CD4-positive, alpha-beta T cell (primary cell): ENCODE data around the gene KCNN3. TPM values are rescaled to one million over a fixed set of nuclear protein-coding genes. Genes with fewer than 3 reads are reported as not detected.

ENCODE experiments used
- ATAC-seq: fragments of 200-7000 bp; cut with Tn5 transposase; one replicate; pipeline ENCODE4 v1.10.0; 2022; ENCODE audit warnings: mild to moderate bottlenecking; ENCODE audit not compliant: poor library complexity
- CTCF ChIA-PET: fragments of 350-600 bp; sonication (Branson Sonifier 250); formaldehyde crosslinking; loops from one replicate; lab custom pipeline; 2021; ENCODE audit warnings: antibody characterized with exemption, inconsistent platforms; lab: Charles Lee
- POLR2A ChIA-PET: fragments of 350-600 bp; sonication (Branson Sonifier 250); formaldehyde crosslinking; loops from one replicate; lab custom pipeline; 2021; ENCODE audit warnings: antibody characterized with exemption, inconsistent platforms; lab: Charles Lee
- DNase-seq, 14 experiments: peaks; one replicate each; pipeline ENCODE4 v3.0.0-alpha.2; 2013 to 2020; ENCODE audit warnings: mixed read lengths in 2 of 14
- H3K27ac ChIP-seq, 2 donors: one replicate each; pipeline versions ENCODE4 v1.5.1 to v1.7.0; 2013; ENCODE audit warnings: low read length in 2 of 2, low read depth in 1 of 2, mild to moderate bottlenecking in 1 of 2
- H3K27me3 ChIP-seq, 2 experiments: 1 replicate in 1 of 2; 2 replicates in 1 of 2; pipeline versions ENCODE4 v1.6.1 to v1.7.0; 2013; ENCODE audit warnings: low read length in 2 of 2, control low read depth in 1 of 2, mild to moderate bottlenecking in 1 of 2, moderate library complexity in 1 of 2; ENCODE audit not compliant: insufficient read depth in 2 of 2, control insufficient read depth in 1 of 2
- H3K36me3 ChIP-seq: one replicate; pipeline ENCODE4 v1.6.1; 2013; ENCODE audit warnings: low read length, control low read depth; ENCODE audit not compliant: insufficient read depth
- H3K4me1 ChIP-seq: one replicate; pipeline ENCODE4 v1.6.1; 2013; ENCODE audit warnings: low read length, control low read depth; ENCODE audit not compliant: insufficient read depth
- H3K4me3 ChIP-seq: one replicate; pipeline ENCODE4 v1.5.1; 2013; ENCODE audit warnings: mild to moderate bottlenecking, low read length, moderate library complexity
- H3K9me3 ChIP-seq, 2 experiments: 1 replicate in 1 of 2; 2 replicates in 1 of 2; pipeline versions ENCODE4 v1.6.1 to v1.7.0; 2013; ENCODE audit warnings: low read length in 2 of 2, mild to moderate bottlenecking in 2 of 2, control low read depth in 1 of 2, moderate library complexity in 1 of 2; ENCODE audit not compliant: control insufficient read depth in 1 of 2, insufficient read depth in 1 of 2
- H3K27ac Mint-ChIP-seq: one replicate; pipeline ENCODE4 v1.8.0; 2020; ENCODE audit warnings: mixed read lengths
- H3K27me3 Mint-ChIP-seq: one replicate; pipeline ENCODE4 v1.8.0; 2021; ENCODE audit warnings: mixed read lengths
- H3K36me3 Mint-ChIP-seq: one replicate; pipeline ENCODE4 v1.8.0; 2021; ENCODE audit warnings: low read depth, mixed read lengths
- H3K4me1 Mint-ChIP-seq: one replicate; pipeline ENCODE4 v1.8.0; 2021; ENCODE audit warnings: low read depth, mixed read lengths
- H3K4me3 Mint-ChIP-seq: one replicate; pipeline ENCODE4 v1.8.0; 2020; ENCODE audit warnings: mild to moderate bottlenecking, mixed read lengths
- H3K9me3 Mint-ChIP-seq: one replicate; pipeline ENCODE4 v1.8.0; 2020; ENCODE audit warnings: mixed read lengths
- CTCF ChIP-seq: fragments of 200-600 bp; IDR thresholded peaks from one replicate; pipeline ENCODE4 v1.8.0; 2022; ENCODE audit warnings: antibody characterized with exemption, mild to moderate bottlenecking
- intact Hi-C, 2 experiments: fragments of 100-400 bp; cut with DNase I in 1 of 2; cut with micrococcal nuclease in 1 of 2; formaldehyde crosslinking; loops; one replicate each; pipeline versions ENCODE4 v1.15.1 to v1.9.0; 2023 to 2025; cut with DNase I, micrococcal nuclease
- total RNA-seq, 174 experiments: library from RNA in 2 of 174; stranded (reverse) in 2 of 174; gene quantifications; one replicate each; pipeline ENCODE4 v1.2.3 and lab custom pipeline; 2021 to 2026

Gene KCNN3
- total RNA-seq, 2 experiments from 2014 or later, result not detected

GRCh38 chr1:154770897-154771594, 99.0 kb downstream of the KCNN3 start:
- H3K27ac Mint-ChIP-seq, result no peak overlapping the region
- POLR2A ChIA-PET, result interaction anchor here (1.0 to 2.0 kb wide), 2 partner anchors 14 to 23 kb away, joined by 3 to 5 read pairs; no protein-coding TSS in a partner anchor

GRCh38 chr1:154769193-154769895, 100.7 kb downstream of the KCNN3 start:
- no peaks in the 10 kb centered on the region for H3K9me3 ChIP-seq
- H3K4me1 Mint-ChIP-seq, result no peaks in the 10 kb centered on the region
- DNase-seq, result no peak
- no peak for TF ChIP-seq CTCF
- H3K4me1 ChIP-seq, result no peaks in the 10 kb centered on the region
- no peaks in the 10 kb centered on the region for H3K27me3 ChIP-seq
- no peak overlapping the region for H3K27ac ChIP-seq
- ChIA-PET CTCF (no interaction called here), POLR2A (interaction anchor here (1.1 to 2.0 kb wide), 2 partner anchors 15 to 22 kb away, joined by 3 to 5 read pairs; no protein-coding TSS in a partner anchor)
- H3K36me3 Mint-ChIP-seq, result no peaks in the 10 kb centered on the region
- H3K4me3 Mint-ChIP-seq, result no peak overlapping the region
- no peak for ATAC-seq
- intact Hi-C loops, result no loop called here
- H3K4me3 ChIP-seq, result no peak overlapping the region
- H3K9me3 Mint-ChIP-seq, result no peaks in the 10 kb centered on the region
- no peaks in the 10 kb centered on the region for H3K36me3 ChIP-seq
- H3K27me3 Mint-ChIP-seq, result no peaks in the 10 kb centered on the region
- H3K27ac Mint-ChIP-seq, result no peak overlapping the region

More at GRCh38 chr1:154770897-154771594, 99.0 kb downstream of the KCNN3 start:
- TF ChIP-seq CTCF, result no peak
- CTCF ChIA-PET, result no interaction called here
- no peaks in the 10 kb centered on the region for H3K4me1 ChIP-seq
- no peaks in the 10 kb centered on the region for H3K36me3 ChIP-seq
- Mint-ChIP-seq H3K4me3 (no peak overlapping the region), H3K4me1 (no peaks in the 10 kb centered on the region), H3K9me3 (no peaks in the 10 kb centered on the region), H3K36me3 (no peaks in the 10 kb centered on the region), H3K27me3 (no peaks in the 10 kb centered on the region)
- H3K4me3 ChIP-seq, result no peak overlapping the region
- no peak for ATAC-seq
- intact Hi-C loops, result no loop called here
- no peaks in the 10 kb centered on the region for H3K27me3 ChIP-seq
- no peak for DNase-seq
- no peak overlapping the region for H3K27ac ChIP-seq
- H3K9me3 ChIP-seq, result no peaks in the 10 kb centered on the region

- Histone ChIP-seq H3K9me3 (no peaks in the 10 kb centered on the region), H3K36me3 (no peaks in the 10 kb centered on the region), H3K27ac (no peak overlapping the region), H3K27me3 (no peaks in the 10 kb centered on the region), H3K4me1 (no peaks in the 10 kb centered on the region), H3K4me3 (no peak overlapping the region)
- no peak overlapping the region for H3K27ac Mint-ChIP-seq
- CTCF ChIA-PET, result no interaction called here
- TF ChIP-seq CTCF, result no peak
- ATAC-seq (no peak), DNase-seq (peak in 1 of 14 experiments; percentile 14)
- no peaks in the 10 kb centered on the region for H3K9me3 Mint-ChIP-seq
- H3K36me3 Mint-ChIP-seq, result no peaks in the 10 kb centered on the region
- no peak overlapping the region for H3K4me3 Mint-ChIP-seq
- intact Hi-C loops, result no loop called here
- POLR2A ChIA-PET, result interaction anchor here (1.1 to 2.0 kb wide), 2 partner anchors 16 to 23 kb away, joined by 3 to 5 read pairs; no protein-coding TSS in a partner anchor
- no peaks in the 10 kb centered on the region for H3K27me3 Mint-ChIP-seq
- H3K4me1 Mint-ChIP-seq, result no peaks in the 10 kb centered on the region
These were observed 101.5 kb downstream of the KCNN3 start for GRCh38 chr1:154768456-154769125.
